ENCODE data around the gene FMNL2.

FMNL2 gene

GRCh38 chr2:152493945-152494528 is 159.1 kb downstream of the FMNL2 start:
- DNase-seq (ENCODE audit: low read depth) = no peak

GRCh38 chr2:152496371-152496770 is 161.4 kb downstream of the FMNL2 start:
- no peak for DNase-seq (ENCODE audit: low read depth)

GRCh38 chr2:152497481-152498052 is 162.6 kb downstream of the FMNL2 start:
- no peak for DNase-seq (ENCODE audit: low read depth)

GRCh38 chr2:152499331-152499816 is 164.4 kb downstream of the FMNL2 start:
- no peak for DNase-seq (ENCODE audit: low read depth)

- no peak for DNase-seq (ENCODE audit: low read depth)
Observed at GRCh38 chr2:152499896-152500735, 165.1 kb downstream of the FMNL2 start.

GRCh38 chr2:152500772-152501171 is 165.8 kb downstream of the FMNL2 start:
- no peak for DNase-seq (ENCODE audit: low read depth)

GRCh38 chr2:152501666-152502065 is 166.7 kb downstream of the FMNL2 start:
- DNase-seq (ENCODE audit: low read depth) = no peak

- DNase-seq (ENCODE audit: low read depth) = no peak
Observed at GRCh38 chr2:152504618-152505017, 169.6 kb downstream of the FMNL2 start.

- no peak for DNase-seq (ENCODE audit: low read depth)
Observed at GRCh38 chr2:152505495-152505906, 170.5 kb downstream of the FMNL2 start.

GRCh38 chr2:152506843-152507242 is 171.9 kb downstream of the FMNL2 start:
- DNase-seq (ENCODE audit: low read depth) = no peak

GRCh38 chr2:152507907-152508306 is 172.9 kb downstream of the FMNL2 start:
- DNase-seq (ENCODE audit: low read depth) = no peak

- no peak for DNase-seq (ENCODE audit: low read depth)
Observed at GRCh38 chr2:152508446-152508845, 173.5 kb downstream of the FMNL2 start.

- no peak for DNase-seq (ENCODE audit: low read depth)
Observed at GRCh38 chr2:152509772-152510491, 175.0 kb downstream of the FMNL2 start.

GRCh38 chr2:152510621-152511020 is 175.6 kb downstream of the FMNL2 start:
- DNase-seq (ENCODE audit: low read depth) = no peak

- DNase-seq (ENCODE audit: low read depth) = no peak
Observed at GRCh38 chr2:152511981-152512380, 177.0 kb downstream of the FMNL2 start.

GRCh38 chr2:152513029-152513428 is 178.1 kb downstream of the FMNL2 start:
- no peak for DNase-seq (ENCODE audit: low read depth)

GRCh38 chr2:152513681-152514080 is 178.7 kb downstream of the FMNL2 start:
- no peak for DNase-seq (ENCODE audit: low read depth)

- DNase-seq (ENCODE audit: low read depth) = no peak
Observed at GRCh38 chr2:152518034-152518433, 183.1 kb downstream of the FMNL2 start.

GRCh38 chr2:152518641-152519580 is 183.9 kb downstream of the FMNL2 start:
- no peak for DNase-seq (ENCODE audit: low read depth)

GRCh38 chr2:152519581-152519952 is 184.6 kb downstream of the FMNL2 start:
- DNase-seq (ENCODE audit: low read depth) = no peak

GRCh38 chr2:152520759-152521158 is 185.8 kb downstream of the FMNL2 start:
- DNase-seq (ENCODE audit: low read depth) = no peak

All from activated T-cell treated with anti-CD3 and anti-CD28 coated beads for 1 hour (primary cell).